Panc1 (cell line): Measurements from ENCODE around the gene ADORA2A.

Experiments
- POLR2AphosphoS5 ChIP-seq: IDR thresholded peaks from 2 replicates; pipeline ENCODE4 v1.6.1; 2012; ENCODE audit warnings: mild to moderate bottlenecking, low read depth, low read length, moderate library complexity
- TF ChIP-seq, protein P1 (sequence below): fragments of 450-650 bp; IDR thresholded peaks from 2 replicates; pipeline ENCODE4 v1.5.1; 2017; ENCODE audit warnings: mild to moderate bottlenecking

DNA sequence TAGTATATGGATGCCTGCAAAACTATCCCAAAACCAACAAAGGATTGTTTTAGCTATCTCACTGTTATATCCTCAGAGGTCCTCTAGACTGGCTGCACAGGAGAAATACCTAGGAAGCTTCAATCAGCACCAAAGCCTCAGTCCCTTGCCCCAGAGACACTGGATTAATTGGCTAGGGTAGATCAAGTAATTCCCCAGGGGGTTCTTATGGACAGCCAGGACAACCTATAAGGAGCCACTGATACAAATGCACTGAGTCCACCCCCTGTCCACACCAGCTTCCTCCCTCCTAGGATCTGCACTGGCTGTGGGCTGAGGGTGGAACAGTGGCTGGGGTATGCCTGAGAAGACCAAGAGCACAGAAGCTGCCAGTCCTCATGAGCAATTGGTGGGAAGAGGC, 16.3 kb downstream of the ADORA2A start:
- TF ChIP-seq, protein P1, sequence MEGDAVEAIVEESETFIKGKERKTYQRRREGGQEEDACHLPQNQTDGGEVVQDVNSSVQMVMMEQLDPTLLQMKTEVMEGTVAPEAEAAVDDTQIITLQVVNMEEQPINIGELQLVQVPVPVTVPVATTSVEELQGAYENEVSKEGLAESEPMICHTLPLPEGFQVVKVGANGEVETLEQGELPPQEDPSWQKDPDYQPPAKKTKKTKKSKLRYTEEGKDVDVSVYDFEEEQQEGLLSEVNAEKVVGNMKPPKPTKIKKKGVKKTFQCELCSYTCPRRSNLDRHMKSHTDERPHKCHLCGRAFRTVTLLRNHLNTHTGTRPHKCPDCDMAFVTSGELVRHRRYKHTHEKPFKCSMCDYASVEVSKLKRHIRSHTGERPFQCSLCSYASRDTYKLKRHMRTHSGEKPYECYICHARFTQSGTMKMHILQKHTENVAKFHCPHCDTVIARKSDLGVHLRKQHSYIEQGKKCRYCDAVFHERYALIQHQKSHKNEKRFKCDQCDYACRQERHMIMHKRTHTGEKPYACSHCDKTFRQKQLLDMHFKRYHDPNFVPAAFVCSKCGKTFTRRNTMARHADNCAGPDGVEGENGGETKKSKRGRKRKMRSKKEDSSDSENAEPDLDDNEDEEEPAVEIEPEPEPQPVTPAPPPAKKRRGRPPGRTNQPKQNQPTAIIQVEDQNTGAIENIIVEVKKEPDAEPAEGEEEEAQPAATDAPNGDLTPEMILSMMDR, result no peak
- TF ChIP-seq POLR2AphosphoS5, result no peak
